ENCODE data around the gene SH2D1A.

The SH2D1A gene

GRCh38 chrX:124354648-124355047 lies 8.3 kb downstream of the SH2D1A start:
- no peaks in the 10 kb centered on the region for H3K27me3 ChIP-seq (ENCODE audit: control insufficient read depth in 1 of 2, insufficient read depth in 2 of 2, low read length in 2 of 2)
- no peak overlapping the region for H3K4me3 ChIP-seq (ENCODE audit: low read length in 2 of 2)
- H3K9ac ChIP-seq (ENCODE audit: low read length in 2 of 2): no peak overlapping the region
- H3K27ac ChIP-seq (ENCODE audit: low read length): no peak overlapping the region
- no peaks in the 10 kb centered on the region for H3K9me3 ChIP-seq (ENCODE audit: control insufficient read depth in 2 of 2, low read length in 2 of 2)
- H3K4me1 ChIP-seq (ENCODE audit: control insufficient read depth, insufficient read depth, low read length): no peaks in the 10 kb centered on the region
- no peaks in the 10 kb centered on the region for H3K36me3 ChIP-seq (ENCODE audit: control insufficient read depth in 2 of 2, insufficient read depth in 2 of 2, low read length in 2 of 2)

GRCh38 chrX:124358800-124359383 lies 12.5 kb downstream of the SH2D1A start:
- Histone ChIP-seq H3K4me3 (ENCODE audit: low read length in 2 of 2) (no peak overlapping the region), H3K9ac (ENCODE audit: low read length in 2 of 2) (no peak overlapping the region), H3K36me3 (ENCODE audit: control insufficient read depth in 2 of 2, insufficient read depth in 2 of 2, low read length in 2 of 2) (no peaks in the 10 kb centered on the region), H3K27ac (ENCODE audit: low read length) (no peak overlapping the region), H3K27me3 (ENCODE audit: control insufficient read depth in 1 of 2, insufficient read depth in 2 of 2, low read length in 2 of 2) (no peaks in the 10 kb centered on the region), H3K9me3 (ENCODE audit: control insufficient read depth in 2 of 2, low read length in 2 of 2) (no peaks in the 10 kb centered on the region), H3K4me1 (ENCODE audit: control insufficient read depth, insufficient read depth, low read length) (no peaks in the 10 kb centered on the region)

- Histone ChIP-seq H3K4me3 (ENCODE audit: low read length in 2 of 2) (no peak overlapping the region), H3K36me3 (ENCODE audit: control insufficient read depth in 2 of 2, insufficient read depth in 2 of 2, low read length in 2 of 2) (no peaks in the 10 kb centered on the region), H3K9ac (ENCODE audit: low read length in 2 of 2) (no peak overlapping the region), H3K27ac (ENCODE audit: low read length) (no peak overlapping the region), H3K4me1 (ENCODE audit: control insufficient read depth, insufficient read depth, low read length) (no peaks in the 10 kb centered on the region), H3K27me3 (ENCODE audit: control insufficient read depth in 1 of 2, insufficient read depth in 2 of 2, low read length in 2 of 2) (no peaks in the 10 kb centered on the region), H3K9me3 (ENCODE audit: control insufficient read depth in 2 of 2, low read length in 2 of 2) (no peaks in the 10 kb centered on the region)
These were observed 15.7 kb downstream of the SH2D1A start for GRCh38 chrX:124362072-124362471.

- no peak overlapping the region for H3K4me3 ChIP-seq (ENCODE audit: low read length in 2 of 2)
- no peaks in the 10 kb centered on the region for H3K27me3 ChIP-seq (ENCODE audit: control insufficient read depth in 1 of 2, insufficient read depth in 2 of 2, low read length in 2 of 2)
- H3K9me3 ChIP-seq (ENCODE audit: control insufficient read depth in 2 of 2, low read length in 2 of 2): no peaks in the 10 kb centered on the region
- no peak overlapping the region for H3K9ac ChIP-seq (ENCODE audit: low read length in 2 of 2)
- H3K27ac ChIP-seq (ENCODE audit: low read length): no peak overlapping the region
- H3K4me1 ChIP-seq (ENCODE audit: control insufficient read depth, insufficient read depth, low read length): no peaks in the 10 kb centered on the region
- H3K36me3 ChIP-seq (ENCODE audit: control insufficient read depth in 2 of 2, insufficient read depth in 2 of 2, low read length in 2 of 2): no peaks in the 10 kb centered on the region
These were observed 16.4 kb downstream of the SH2D1A start for GRCh38 chrX:124362761-124363160.

GRCh38 chrX:124369722-124370121 lies 23.4 kb downstream of the SH2D1A start:
- Histone ChIP-seq H3K4me1 (ENCODE audit: control insufficient read depth, insufficient read depth, low read length) (no peaks in the 10 kb centered on the region), H3K4me3 (ENCODE audit: low read length in 2 of 2) (no peak overlapping the region), H3K9me3 (ENCODE audit: control insufficient read depth in 2 of 2, low read length in 2 of 2) (no peaks in the 10 kb centered on the region), H3K9ac (ENCODE audit: low read length in 2 of 2) (no peak overlapping the region), H3K27me3 (ENCODE audit: control insufficient read depth in 1 of 2, insufficient read depth in 2 of 2, low read length in 2 of 2) (no peaks in the 10 kb centered on the region), H3K36me3 (ENCODE audit: control insufficient read depth in 2 of 2, insufficient read depth in 2 of 2, low read length in 2 of 2) (no peaks in the 10 kb centered on the region), H3K27ac (ENCODE audit: low read length) (no peak overlapping the region)

- Histone ChIP-seq H3K9me3 (ENCODE audit: control insufficient read depth in 2 of 2, low read length in 2 of 2) (no peaks in the 10 kb centered on the region), H3K9ac (ENCODE audit: low read length in 2 of 2) (no peak overlapping the region), H3K27ac (ENCODE audit: low read length) (no peak overlapping the region), H3K4me3 (ENCODE audit: low read length in 2 of 2) (no peak overlapping the region), H3K36me3 (ENCODE audit: control insufficient read depth in 2 of 2, insufficient read depth in 2 of 2, low read length in 2 of 2) (no peaks in the 10 kb centered on the region), H3K4me1 (ENCODE audit: control insufficient read depth, insufficient read depth, low read length) (no peaks in the 10 kb centered on the region), H3K27me3 (ENCODE audit: control insufficient read depth in 1 of 2, insufficient read depth in 2 of 2, low read length in 2 of 2) (no peaks in the 10 kb centered on the region)
These were observed 27.0 kb downstream of the SH2D1A start for GRCh38 chrX:124373348-124373747.

- Histone ChIP-seq H3K4me1 (ENCODE audit: control insufficient read depth, insufficient read depth, low read length) (no peaks in the 10 kb centered on the region), H3K9me3 (ENCODE audit: control insufficient read depth in 2 of 2, low read length in 2 of 2) (no peaks in the 10 kb centered on the region), H3K36me3 (ENCODE audit: control insufficient read depth in 2 of 2, insufficient read depth in 2 of 2, low read length in 2 of 2) (no peaks in the 10 kb centered on the region), H3K9ac (ENCODE audit: low read length in 2 of 2) (no peak overlapping the region), H3K4me3 (ENCODE audit: low read length in 2 of 2) (no peak overlapping the region), H3K27me3 (ENCODE audit: control insufficient read depth in 1 of 2, insufficient read depth in 2 of 2, low read length in 2 of 2) (peaks cover 0 to 8% of the 10 kb centered on the region in 2 donors), H3K27ac (ENCODE audit: low read length) (no peak overlapping the region)
These were observed 32.3 kb downstream of the SH2D1A start for GRCh38 chrX:124378643-124379042.

GRCh38 chrX:124383354-124383753 lies 37.0 kb downstream of the SH2D1A start:
- peaks cover 0 to 8% of the 10 kb centered on the region in 2 donors for H3K27me3 ChIP-seq (ENCODE audit: control insufficient read depth in 1 of 2, insufficient read depth in 2 of 2, low read length in 2 of 2)
- H3K4me1 ChIP-seq (ENCODE audit: control insufficient read depth, insufficient read depth, low read length): no peaks in the 10 kb centered on the region
- H3K9me3 ChIP-seq (ENCODE audit: control insufficient read depth in 2 of 2, low read length in 2 of 2): no peaks in the 10 kb centered on the region
- H3K9ac ChIP-seq (ENCODE audit: low read length in 2 of 2): no peak overlapping the region
- H3K4me3 ChIP-seq (ENCODE audit: low read length in 2 of 2): no peak overlapping the region
- no peaks in the 10 kb centered on the region for H3K36me3 ChIP-seq (ENCODE audit: control insufficient read depth in 2 of 2, insufficient read depth in 2 of 2, low read length in 2 of 2)
- H3K27ac ChIP-seq (ENCODE audit: low read length): no peak overlapping the region

GRCh38 chrX:124386401-124386800 lies 40.0 kb downstream of the SH2D1A start:
- no peaks in the 10 kb centered on the region for H3K9me3 ChIP-seq (ENCODE audit: control insufficient read depth in 2 of 2, low read length in 2 of 2)
- no peaks in the 10 kb centered on the region for H3K36me3 ChIP-seq (ENCODE audit: control insufficient read depth in 2 of 2, insufficient read depth in 2 of 2, low read length in 2 of 2)
- no peaks in the 10 kb centered on the region for H3K4me1 ChIP-seq (ENCODE audit: control insufficient read depth, insufficient read depth, low read length)
- H3K27me3 ChIP-seq (ENCODE audit: control insufficient read depth in 1 of 2, insufficient read depth in 2 of 2, low read length in 2 of 2): no peaks in the 10 kb centered on the region
- no peak overlapping the region for H3K9ac ChIP-seq (ENCODE audit: low read length in 2 of 2)
- no peak overlapping the region for H3K27ac ChIP-seq (ENCODE audit: low read length)
- H3K4me3 ChIP-seq (ENCODE audit: low read length in 2 of 2): no peak overlapping the region

- Histone ChIP-seq H3K27me3 (ENCODE audit: control insufficient read depth in 1 of 2, insufficient read depth in 2 of 2, low read length in 2 of 2) (no peaks in the 10 kb centered on the region), H3K9me3 (ENCODE audit: control insufficient read depth in 2 of 2, low read length in 2 of 2) (no peaks in the 10 kb centered on the region), H3K4me1 (ENCODE audit: control insufficient read depth, insufficient read depth, low read length) (no peaks in the 10 kb centered on the region), H3K9ac (ENCODE audit: low read length in 2 of 2) (no peak overlapping the region), H3K4me3 (ENCODE audit: low read length in 2 of 2) (no peak overlapping the region), H3K27ac (ENCODE audit: low read length) (no peak overlapping the region), H3K36me3 (ENCODE audit: control insufficient read depth in 2 of 2, insufficient read depth in 2 of 2, low read length in 2 of 2) (no peaks in the 10 kb centered on the region)
These were observed 42.2 kb downstream of the SH2D1A start for GRCh38 chrX:124388562-124388961.

GRCh38 chrX:124392794-124393193 lies 46.4 kb downstream of the SH2D1A start:
- no peaks in the 10 kb centered on the region for H3K9me3 ChIP-seq (ENCODE audit: control insufficient read depth in 2 of 2, low read length in 2 of 2)
- H3K36me3 ChIP-seq (ENCODE audit: control insufficient read depth in 2 of 2, insufficient read depth in 2 of 2, low read length in 2 of 2): no peaks in the 10 kb centered on the region
- no peak overlapping the region for H3K9ac ChIP-seq (ENCODE audit: low read length in 2 of 2)
- no peak overlapping the region for H3K4me3 ChIP-seq (ENCODE audit: low read length in 2 of 2)
- H3K4me1 ChIP-seq (ENCODE audit: control insufficient read depth, insufficient read depth, low read length): no peaks in the 10 kb centered on the region
- no peak overlapping the region for H3K27ac ChIP-seq (ENCODE audit: low read length)
- H3K27me3 ChIP-seq (ENCODE audit: control insufficient read depth in 1 of 2, insufficient read depth in 2 of 2, low read length in 2 of 2): no peaks in the 10 kb centered on the region

Data from stomach smooth muscle (tissue), 2 donors.